Thymus (tissue), 11 donors: ENCODE measurements around the gene DDX46. TPM values are rescaled to one million over a fixed set of nuclear protein-coding genes. Genes with fewer than 3 reads are reported as not detected.
"Not testable (repeated sequence)": the region's sequence is repeated elsewhere in the genome, so short reads cannot be mapped to it uniquely, and the experiment has no call there.

Source experiments
- DNase-seq, 9 donors: peaks; one replicate each; pipeline ENCODE4 v3.0.0-alpha.2; 2013; ENCODE audit warnings: low spot score in 9 of 9, low read depth in 6 of 9, missing footprints in 1 of 9
- H3K27ac ChIP-seq, 2 donors: one replicate each; pipeline ENCODE4 v1.5.1; 2013; ENCODE audit warnings: control low read depth in 1 of 2, low read depth in 1 of 2, low read length in 1 of 2, mild to moderate bottlenecking in 1 of 2, moderate library complexity in 1 of 2
- H3K27me3 ChIP-seq, 2 donors: one replicate each; pipeline ENCODE4 v1.5.1; 2013; ENCODE audit warnings: low read length in 1 of 2; ENCODE audit not compliant: control insufficient read depth in 2 of 2, insufficient read depth in 1 of 2
- H3K36me3 ChIP-seq, 2 donors: one replicate each; pipeline ENCODE4 v1.5.1; 2013; ENCODE audit warnings: low read length in 1 of 2, mild to moderate bottlenecking in 1 of 2, moderate library complexity in 1 of 2; ENCODE audit not compliant: control insufficient read depth in 2 of 2, insufficient read depth in 2 of 2
- H3K4me1 ChIP-seq, 2 donors: one replicate each; pipeline ENCODE4 v1.5.1; 2013; ENCODE audit warnings: low read length in 2 of 2; ENCODE audit not compliant: control insufficient read depth in 2 of 2, insufficient read depth in 2 of 2
- H3K4me3 ChIP-seq, 2 donors: one replicate each; pipeline ENCODE4 v1.5.1; 2013; ENCODE audit warnings: low read length in 2 of 2, control low read depth in 1 of 2, mild to moderate bottlenecking in 1 of 2
- H3K9me3 ChIP-seq, 2 donors: one replicate each; pipeline ENCODE4 v1.5.1; 2013; ENCODE audit warnings: low read length in 1 of 2, mild to moderate bottlenecking in 1 of 2; ENCODE audit not compliant: control insufficient read depth in 2 of 2, insufficient read depth in 1 of 2
- WGBS: extraction: QIAGEN DNeasy Blood & Tissue Kit; methylation state at CpG from one replicate; pipeline ENCODE4 v1.1.7; 2013; 5-methylcytosine and 5-hydroxymethylcytosine counted together
- polyA plus RNA-seq: library from polyadenylated mRNA; stranded (reverse); fragments of 200-250 nt; gene quantifications from one replicate; pipeline ENCODE4 v1.2.3, GENCODE V29; 2013
- total RNA-seq: library from RNA; stranded (reverse); fragments of 120-200 nt; gene quantifications from one replicate; pipeline ENCODE4 v1.2.4, GENCODE V29; 2013
- donor health status: healthy.

DDX46 gene
- total and polyA plus RNA-seq, 2 donors, result 27.0 to 30.5 TPM

- under 1% methylated on average over 84 of the region's 84 CpGs for WGBS
- H3K27me3 ChIP-seq, result no peaks in the 10 kb centered on the region
Measured at GRCh38 chr5:134845852-134846640, 87.5 kb downstream of the DDX46 start, which contains the start of gene C5orf24. TSS of gene C5orf24 (plus strand) at chr5:134845968. CDS start at chr5:134854901, 8,933 bp downstream.

GRCh38 chr5:134846641-134846960 is 88.0 kb downstream of the DDX46 start:
- peaks cover 5 to 13% of the 10 kb centered on the region in 2 donors for H3K36me3 ChIP-seq
- no peaks in the 10 kb centered on the region for H3K27me3 ChIP-seq
- peak in 7 of 9 donors; percentile 3 to 64 (median 32) for DNase-seq
- H3K9me3 ChIP-seq, result no peaks in the 10 kb centered on the region
- peak overlapping the region; percentile 87 to 96 for H3K27ac ChIP-seq
- peak overlapping the region; percentile 80 to 85 for H3K4me3 ChIP-seq
- under 1% methylated on average over 11 of the region's 11 CpGs for WGBS
- H3K4me1 ChIP-seq, result peaks cover 10 to 14% of the 10 kb centered on the region in 2 donors

More at GRCh38 chr5:134845852-134846640, 87.5 kb downstream of the DDX46 start, which contains the start of gene C5orf24:
- DNase-seq, result peak; percentile 82 to 96 (median 91)
- Histone ChIP-seq H3K36me3 (peaks cover 8 to 9% of the 10 kb centered on the region in 2 donors), H3K9me3 (no peaks in the 10 kb centered on the region), H3K27ac (peak within 1 kb of the TSS; percentile 87 to 96), H3K4me1 (peaks cover 10 to 14% of the 10 kb centered on the region in 2 donors), H3K4me3 (peak within 1 kb of the TSS; percentile 80 to 85)

GRCh38 chr5:134849434-134849933 is 90.9 kb downstream of the DDX46 start:
- not testable (repeated sequence) for DNase-seq, H3K9me3 ChIP-seq, H3K27ac ChIP-seq, H3K27me3 ChIP-seq, H3K4me3 ChIP-seq
- WGBS, result 97% methylated on average over 7 of the region's 7 CpGs
- Histone ChIP-seq H3K4me1 (peaks cover 10 to 14% of the 10 kb centered on the region in 2 donors), H3K36me3 (peaks cover 5 to 24% of the 10 kb centered on the region in 2 donors)

- 96% methylated on average over 1 of the region's 1 CpG for WGBS
- Histone ChIP-seq H3K9me3 (no peaks in the 10 kb centered on the region), H3K4me3 (no peak overlapping the region), H3K27me3 (no peaks in the 10 kb centered on the region), H3K27ac (no peak overlapping the region), H3K36me3 (peaks cover 14 to 41% of the 10 kb centered on the region in 2 donors), H3K4me1 (peaks cover 6 to 7% of the 10 kb centered on the region in 2 donors)
- no peak for DNase-seq
Measured at GRCh38 chr5:134851307-134851923, 92.8 kb downstream of the DDX46 start.

GRCh38 chr5:134856465-134856864 is 97.9 kb downstream of the DDX46 start:
- H3K9me3 ChIP-seq, DNase-seq, H3K27ac ChIP-seq, H3K4me1 ChIP-seq, H3K4me3 ChIP-seq, H3K27me3 ChIP-seq: not testable (repeated sequence)
- peaks cover 24 to 54% of the 10 kb centered on the region in 2 donors for H3K36me3 ChIP-seq
- WGBS, result 97% methylated on average over 7 of the region's 7 CpGs

GRCh38 chr5:134857401-134857800 is 98.8 kb downstream of the DDX46 start:
- H3K36me3 ChIP-seq, result peaks cover 24 to 53% of the 10 kb centered on the region in 2 donors
- over 99% methylated on average over 3 of the region's 3 CpGs for WGBS

GRCh38 chr5:134864707-134865106 is 106.1 kb downstream of the DDX46 start:
- peaks cover 12 to 14% of the 10 kb centered on the region in 2 donors for H3K36me3 ChIP-seq
- no peak overlapping the region for H3K27ac ChIP-seq
- H3K4me3 ChIP-seq, result no peak overlapping the region
- no peaks in the 10 kb centered on the region for H3K4me1 ChIP-seq
- no peak for DNase-seq
- WGBS, result 98% methylated on average over 2 of the region's 2 CpGs
- no peaks in the 10 kb centered on the region for H3K9me3 ChIP-seq
- H3K27me3 ChIP-seq, result no peaks in the 10 kb centered on the region

More at GRCh38 chr5:134857401-134857800, 98.8 kb downstream of the DDX46 start:
- Histone ChIP-seq H3K27ac (no peak overlapping the region), H3K4me3 (no peak overlapping the region), H3K9me3 (no peaks in the 10 kb centered on the region), H3K27me3 (no peaks in the 10 kb centered on the region), H3K4me1 (no peaks in the 10 kb centered on the region)
- DNase-seq, result no peak

GRCh38 chr5:134873494-134873893 is 114.9 kb downstream of the DDX46 start:
- Histone ChIP-seq H3K4me1 (peaks cover 24 to 25% of the 10 kb centered on the region in 2 donors), H3K27me3 (no peaks in the 10 kb centered on the region), H3K36me3 (peaks cover 0 to 3% of the 10 kb centered on the region in 2 donors), H3K27ac (peak overlapping the region in 1 of 2 donors; percentile 86), H3K4me3 (peak overlapping the region; percentile 94 to 99), H3K9me3 (no peaks in the 10 kb centered on the region)
- DNase-seq, result peak in 1 of 9 donors; percentile 7
- WGBS, result 88% methylated on average over 6 of the region's 6 CpGs
